ENCODE measurements around the gene ULBP3.
"Not testable (repeated sequence)": the region's sequence is repeated elsewhere in the genome, so short reads cannot be mapped to it uniquely, and the experiment has no call there.

The ULBP3 gene

DNA sequence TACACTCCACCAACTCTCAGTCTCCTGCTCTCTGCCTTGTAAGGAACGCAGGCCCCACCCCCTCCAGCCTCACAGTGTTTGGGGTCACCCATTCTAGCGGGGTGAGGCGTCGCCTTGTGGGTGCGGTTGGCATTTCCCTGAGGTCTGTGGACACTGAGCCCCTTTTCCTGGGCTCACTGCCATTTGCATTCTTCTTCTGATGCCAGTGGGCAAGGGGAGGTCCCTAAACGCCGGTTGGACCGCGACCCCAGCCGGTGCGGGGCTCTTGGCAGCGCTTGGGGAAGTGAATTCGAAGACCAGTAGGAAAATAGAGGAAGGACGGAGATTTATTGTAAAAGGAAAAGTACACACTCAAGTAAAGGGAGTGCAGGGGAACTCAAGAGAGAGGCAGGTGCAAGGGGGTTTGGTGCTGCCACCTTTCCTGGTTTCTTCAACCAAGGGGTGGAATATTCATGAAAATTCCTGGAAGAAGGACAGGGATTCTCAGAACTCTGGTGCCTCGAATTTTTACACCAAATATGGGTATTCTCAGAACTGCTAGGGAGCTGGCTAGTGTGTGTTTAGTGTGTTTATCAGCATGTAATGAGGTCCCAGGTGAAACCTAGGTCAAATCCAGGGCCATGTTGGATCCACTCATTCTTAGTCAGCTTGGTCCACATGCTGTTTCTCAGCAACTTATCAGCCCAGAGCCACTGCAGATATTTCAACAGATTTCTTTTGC is 53.5 kb downstream of the ULBP3 start:
- not testable (repeated sequence) for DNase-seq (ENCODE audit: low spot score)

GRCh38 chr6:150014623-150015280 is 54.2 kb downstream of the ULBP3 start:
- DNase-seq (ENCODE audit: low spot score) = not testable (repeated sequence)

DNA sequence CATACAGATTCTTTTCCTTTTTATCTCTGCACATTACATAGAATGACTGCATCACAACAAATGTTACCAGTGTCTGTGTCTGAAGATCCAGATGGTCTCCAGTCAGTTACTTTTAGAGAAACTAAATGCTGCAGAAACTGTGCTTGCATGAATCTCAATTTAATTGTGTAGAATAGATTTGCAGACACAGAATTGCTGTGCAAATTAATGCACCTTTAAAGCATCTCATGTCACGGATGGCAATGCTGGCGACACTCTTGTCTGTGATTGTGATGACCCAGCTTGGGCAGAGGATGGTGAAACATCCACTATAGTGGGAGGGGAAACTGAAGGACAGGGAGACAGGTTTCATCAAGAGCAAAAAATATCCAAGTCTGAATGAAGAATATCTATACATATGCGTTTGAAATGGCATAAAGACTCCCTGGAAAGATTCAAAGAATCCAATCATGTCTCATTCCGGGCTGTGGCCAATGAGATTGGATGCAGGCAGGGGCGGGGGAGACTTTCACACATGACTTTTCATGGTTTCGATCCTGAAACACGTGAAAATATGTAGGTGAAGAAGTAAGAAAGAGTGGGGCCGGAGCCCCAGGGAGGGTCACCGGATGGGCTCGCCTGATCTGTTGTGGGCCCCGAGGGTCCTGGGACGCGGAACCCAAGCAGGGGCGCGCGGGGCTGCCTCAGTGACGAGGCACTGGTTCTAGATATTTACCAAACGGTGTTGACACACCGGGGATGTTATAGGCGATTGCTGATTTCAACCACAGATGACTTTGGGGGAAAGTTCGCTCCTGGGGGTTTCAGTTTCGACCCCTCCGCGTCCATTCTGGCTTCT is 54.9 kb downstream of the ULBP3 start:
- not testable (repeated sequence) for DNase-seq (ENCODE audit: low spot score)

DNA sequence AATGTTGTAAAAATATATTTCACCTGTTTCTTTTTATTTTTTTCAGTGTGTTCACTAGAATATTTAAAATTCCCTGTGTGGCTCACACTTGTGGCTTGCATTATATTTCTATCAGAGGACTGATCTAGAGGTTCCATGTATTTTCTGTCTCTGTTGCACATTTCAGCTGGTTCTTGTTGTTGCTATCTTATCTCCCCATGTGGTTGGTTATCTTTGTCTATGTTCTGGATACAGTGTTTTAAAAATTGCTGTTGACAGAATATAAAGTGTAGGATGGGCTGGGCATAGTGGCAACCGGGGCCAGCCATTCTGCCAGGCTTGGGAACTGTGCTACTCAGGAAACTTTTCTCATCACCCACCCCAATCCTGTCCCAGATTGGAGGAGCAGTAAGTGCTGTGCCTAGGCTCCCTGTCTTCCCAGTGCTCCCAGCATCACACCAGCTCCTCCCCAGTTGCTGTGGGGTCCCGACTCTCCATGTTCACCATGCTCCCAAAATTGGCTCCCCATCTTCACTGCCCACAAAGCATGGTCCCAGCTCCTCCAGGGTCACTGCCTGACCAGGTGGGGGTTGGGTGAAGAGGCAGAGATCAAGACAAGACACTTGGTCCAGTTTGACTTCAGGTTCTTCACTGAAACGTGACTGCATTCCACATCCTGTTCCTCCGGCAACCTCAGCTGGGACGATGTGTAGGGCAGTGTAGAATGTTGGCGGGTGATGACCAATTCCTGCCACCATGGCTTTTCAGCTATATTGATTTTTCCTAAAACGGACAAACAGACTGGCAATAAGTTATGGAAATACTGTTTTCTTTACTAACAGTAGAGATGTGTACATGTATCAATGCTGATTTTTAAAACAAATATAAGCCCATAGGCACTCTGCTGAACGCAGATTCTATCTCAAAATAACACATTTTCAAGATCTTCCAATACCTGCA is 55.8 kb downstream of the ULBP3 start:
- not testable (repeated sequence) for DNase-seq (ENCODE audit: low spot score)
